ENCODE measurements around the gene TMEM229B. TPM values are rescaled to one million over a fixed set of nuclear protein-coding genes. Genes with fewer than 3 reads are reported as not detected.
"Not testable (repeated sequence)": the region's sequence is repeated elsewhere in the genome, so short reads cannot be mapped to it uniquely, and the experiment has no call there.

Gene TMEM229B
- total RNA-seq, 2 donors from 2014 or later: 2.1 to 4.1 TPM

- H3K27me3 ChIP-seq (replicated peaks; ENCODE audit: insufficient read depth): no peaks in the 10 kb centered on the region
- no peak overlapping the region for H3K27ac ChIP-seq
- no peaks in the 10 kb centered on the region for H3K36me3 ChIP-seq
- no peak for ATAC-seq (ENCODE audit: insufficient number of reproducible peaks, low FRiP score, low read depth)
- H3K4me3 ChIP-seq: no peak overlapping the region
- no peaks in the 10 kb centered on the region for H3K4me1 ChIP-seq (ENCODE audit: control insufficient read depth in 1 of 2, low read depth in 2 of 2)
- no peak for TF ChIP-seq CTCF (IDR thresholded peaks at IDR 0.05)
- no peak for DNase-seq (ENCODE audit: low spot score)
- H3K9me3 ChIP-seq: no peaks in the 10 kb centered on the region
Measured at GRCh38 chr14:67457782-67458181, 30.7 kb downstream of the TMEM229B start.

GRCh38 chr14:67456732-67457131 is 31.8 kb downstream of the TMEM229B start:
- H3K27ac ChIP-seq: no peak overlapping the region
- H3K4me1 ChIP-seq (ENCODE audit: control insufficient read depth in 1 of 2, low read depth in 2 of 2): no peaks in the 10 kb centered on the region
- no peak for TF ChIP-seq CTCF (IDR thresholded peaks at IDR 0.05)
- ATAC-seq (ENCODE audit: insufficient number of reproducible peaks, low FRiP score, low read depth) (no peak), DNase-seq (ENCODE audit: low spot score) (no peak)
- no peaks in the 10 kb centered on the region for H3K36me3 ChIP-seq
- H3K9me3 ChIP-seq: no peaks in the 10 kb centered on the region
- no peaks in the 10 kb centered on the region for H3K27me3 ChIP-seq (replicated peaks; ENCODE audit: insufficient read depth)
- no peak overlapping the region for H3K4me3 ChIP-seq

- no peak for DNase-seq (ENCODE audit: low spot score)
- H3K4me3 ChIP-seq: no peak overlapping the region
- H3K9me3 ChIP-seq: no peaks in the 10 kb centered on the region
- H3K27me3 ChIP-seq (replicated peaks; ENCODE audit: insufficient read depth): no peaks in the 10 kb centered on the region
- H3K27ac ChIP-seq: no peak overlapping the region
- no peaks in the 10 kb centered on the region for H3K36me3 ChIP-seq
- ATAC-seq (ENCODE audit: insufficient number of reproducible peaks, low FRiP score, low read depth): no peak
- no peak for TF ChIP-seq CTCF (IDR thresholded peaks at IDR 0.05)
- H3K4me1 ChIP-seq (ENCODE audit: control insufficient read depth in 1 of 2, low read depth in 2 of 2): no peaks in the 10 kb centered on the region
Measured at GRCh38 chr14:67453575-67454300, 34.8 kb downstream of the TMEM229B start.

- not testable (repeated sequence) for H3K4me3 ChIP-seq; H3K4me1 ChIP-seq (ENCODE audit: control insufficient read depth in 1 of 2, low read depth in 2 of 2); H3K36me3 ChIP-seq; H3K27ac ChIP-seq; H3K9me3 ChIP-seq; DNase-seq (ENCODE audit: low spot score); ATAC-seq (ENCODE audit: insufficient number of reproducible peaks, low FRiP score, low read depth); H3K27me3 ChIP-seq (replicated peaks; ENCODE audit: insufficient read depth)
Measured at GRCh38 chr14:67451667-67452066, 36.9 kb downstream of the TMEM229B start.

- H3K27me3 ChIP-seq (replicated peaks; ENCODE audit: insufficient read depth): no peaks in the 10 kb centered on the region
- ATAC-seq (ENCODE audit: insufficient number of reproducible peaks, low FRiP score, low read depth): no peak
- no peak for TF ChIP-seq CTCF (IDR thresholded peaks at IDR 0.05)
- H3K4me3 ChIP-seq: no peak overlapping the region
- H3K4me1 ChIP-seq (ENCODE audit: control insufficient read depth in 1 of 2, low read depth in 2 of 2): peaks cover 0 to 8% of the 10 kb centered on the region in 2 donors
- H3K36me3 ChIP-seq: no peaks in the 10 kb centered on the region
- DNase-seq (ENCODE audit: low spot score): no peak
- H3K27ac ChIP-seq: no peak overlapping the region
- no peaks in the 10 kb centered on the region for H3K9me3 ChIP-seq
Measured at GRCh38 chr14:67449096-67449495, 39.4 kb downstream of the TMEM229B start.

- ATAC-seq (ENCODE audit: insufficient number of reproducible peaks, low FRiP score, low read depth): no peak
- no peak for TF ChIP-seq CTCF (IDR thresholded peaks at IDR 0.05)
- H3K4me3 ChIP-seq: no peak overlapping the region
- H3K4me1 ChIP-seq (ENCODE audit: control insufficient read depth in 1 of 2, low read depth in 2 of 2): peaks cover 0 to 8% of the 10 kb centered on the region in 2 donors
- no peaks in the 10 kb centered on the region for H3K27me3 ChIP-seq (replicated peaks; ENCODE audit: insufficient read depth)
- DNase-seq (ENCODE audit: low spot score): no peak
- no peaks in the 10 kb centered on the region for H3K36me3 ChIP-seq
- H3K27ac ChIP-seq: no peak overlapping the region
- H3K9me3 ChIP-seq: no peaks in the 10 kb centered on the region
Measured at GRCh38 chr14:67447033-67447381, 41.5 kb downstream of the TMEM229B start.
